Right lobe of liver (tissue), 4 donors: Measurements from ENCODE around the gene CHN1.

ENCODE experiments used
- POLR2A ChIP-seq: fragments of 450-650 bp; IDR thresholded peaks from one replicate; pipeline ENCODE4 v1.6.1; 2017; ENCODE audit warnings: antibody characterized with exemption, mild to moderate bottlenecking
- TF ChIP-seq, protein P1 (sequence below), 4 donors: fragments of 200-600 bp in 3 of 4; fragments of 450-650 bp in 1 of 4; IDR thresholded peaks; one replicate each; pipeline versions ENCODE4 v1.5.1 to v1.8.0; 2016 to 2022; ENCODE audit warnings: antibody characterized with exemption in 4 of 4, mild to moderate bottlenecking in 2 of 4
- donor health status: DM: no; HTN: no; CAD: no.
- donor health status: DM: no; HTN: no; CAD: no.
- donor health status: DM: no; HTN: yes; CAD: no.

DNA sequence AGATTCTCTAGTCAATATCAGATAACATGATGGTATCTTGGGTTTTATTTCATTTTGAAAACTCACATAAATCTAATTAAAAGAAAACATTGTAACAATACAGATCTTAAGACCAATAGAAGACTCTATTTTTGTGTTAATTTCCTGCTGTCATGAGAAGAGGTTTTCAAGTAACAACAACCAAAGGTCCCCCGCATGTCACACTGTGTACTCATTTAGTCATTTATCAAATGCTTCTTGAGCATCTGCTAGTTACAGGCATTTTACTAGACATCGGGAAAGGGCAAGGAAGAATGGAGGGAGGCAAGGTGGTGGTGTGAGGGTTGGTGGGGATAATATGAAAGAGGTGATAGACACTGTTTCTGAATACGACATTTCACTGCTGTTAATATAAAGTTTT is 163.2 kb downstream of the CHN1 start:
- TF ChIP-seq, protein P1, sequence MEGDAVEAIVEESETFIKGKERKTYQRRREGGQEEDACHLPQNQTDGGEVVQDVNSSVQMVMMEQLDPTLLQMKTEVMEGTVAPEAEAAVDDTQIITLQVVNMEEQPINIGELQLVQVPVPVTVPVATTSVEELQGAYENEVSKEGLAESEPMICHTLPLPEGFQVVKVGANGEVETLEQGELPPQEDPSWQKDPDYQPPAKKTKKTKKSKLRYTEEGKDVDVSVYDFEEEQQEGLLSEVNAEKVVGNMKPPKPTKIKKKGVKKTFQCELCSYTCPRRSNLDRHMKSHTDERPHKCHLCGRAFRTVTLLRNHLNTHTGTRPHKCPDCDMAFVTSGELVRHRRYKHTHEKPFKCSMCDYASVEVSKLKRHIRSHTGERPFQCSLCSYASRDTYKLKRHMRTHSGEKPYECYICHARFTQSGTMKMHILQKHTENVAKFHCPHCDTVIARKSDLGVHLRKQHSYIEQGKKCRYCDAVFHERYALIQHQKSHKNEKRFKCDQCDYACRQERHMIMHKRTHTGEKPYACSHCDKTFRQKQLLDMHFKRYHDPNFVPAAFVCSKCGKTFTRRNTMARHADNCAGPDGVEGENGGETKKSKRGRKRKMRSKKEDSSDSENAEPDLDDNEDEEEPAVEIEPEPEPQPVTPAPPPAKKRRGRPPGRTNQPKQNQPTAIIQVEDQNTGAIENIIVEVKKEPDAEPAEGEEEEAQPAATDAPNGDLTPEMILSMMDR (IDR thresholded peaks at IDR 0.05), result no peak
- no peak for TF ChIP-seq POLR2A
